Stimulated activated CD8-positive, alpha-beta memory T cell treated with anti-CD3 and anti-CD28 coated beads, Interleukin-12 subunit alpha, Interleukin-12 subunit beta, amount 100 ng/mL, for 4 hours (primary cell): ENCODE measurements around the gene GJB4.
A peak's percentile ranks its signal among the peaks of the same experiment; 100 is the strongest.

Experiments
- DNase-seq: peaks from one replicate; pipeline ENCODE4 v3.0.0-alpha.2; 2020; ENCODE audit warnings: low read depth

Gene GJB4

GRCh38 chr1:34778381-34778780 lies 18.8 kb downstream of the GJB4 start:
- DNase-seq, result no peak

- no peak for DNase-seq
These were observed 19.5 kb downstream of the GJB4 start for GRCh38 chr1:34779005-34779404.

GRCh38 chr1:34779526-34779925 lies 20.0 kb downstream of the GJB4 start:
- no peak for DNase-seq

- DNase-seq, result no peak
These were observed 20.4 kb downstream of the GJB4 start for GRCh38 chr1:34779962-34780361.

- DNase-seq, result no peak
These were observed 21.0 kb downstream of the GJB4 start for GRCh38 chr1:34780528-34780927.

GRCh38 chr1:34781071-34781843 lies 21.7 kb downstream of the GJB4 start, which contains the start of gene GJB3:
TSS of gene GJB3 (plus strand) at chr1:34781214. CDS start at chr1:34784763, 3,549 bp downstream.
- DNase-seq, result no peak

GRCh38 chr1:34781844-34782391 lies 22.4 kb downstream of the GJB4 start:
- DNase-seq, result no peak

GRCh38 chr1:34784751-34785221 lies 25.2 kb downstream of the GJB4 start:
- no peak for DNase-seq

- DNase-seq, result no peak
These were observed 25.8 kb downstream of the GJB4 start for GRCh38 chr1:34785231-34785874.

GRCh38 chr1:34785875-34786470 lies 26.4 kb downstream of the GJB4 start:
- no peak for DNase-seq

GRCh38 chr1:34786521-34787325 lies 27.2 kb downstream of the GJB4 start:
- peak; percentile 20 for DNase-seq

- DNase-seq, result no peak
These were observed 28.2 kb downstream of the GJB4 start for GRCh38 chr1:34787461-34788420.

GRCh38 chr1:34790985-34791384 lies 31.4 kb downstream of the GJB4 start:
- DNase-seq, result no peak

GRCh38 chr1:34792424-34792823 lies 32.9 kb downstream of the GJB4 start:
- DNase-seq, result no peak

- DNase-seq, result no peak
These were observed 33.6 kb downstream of the GJB4 start, which contains the start of gene GJA4 for GRCh38 chr1:34792868-34793727. TSS of gene GJA4 (plus strand) at chr1:34792999. CDS start at chr1:34794214, 1,215 bp downstream.

- no peak for DNase-seq
These were observed 34.7 kb downstream of the GJB4 start for GRCh38 chr1:34794001-34794789.

- DNase-seq, result no peak
These were observed 35.2 kb downstream of the GJB4 start for GRCh38 chr1:34794790-34795180.

GRCh38 chr1:34795916-34796315 lies 36.4 kb downstream of the GJB4 start:
- DNase-seq, result no peak

GRCh38 chr1:34796990-34797389 lies 37.5 kb downstream of the GJB4 start:
- DNase-seq, result no peak
